Uterus (tissue), 4 donors: ENCODE data around the gene WDR81. TPM values are rescaled to one million over a fixed set of nuclear protein-coding genes. Genes with fewer than 3 reads are reported as not detected.
"Not testable (repeated sequence)": the region's sequence is repeated elsewhere in the genome, so short reads cannot be mapped to it uniquely, and the experiment has no call there.

Experiments
- DNase-seq, 2 donors: peaks; one replicate each; pipeline ENCODE4 v3.0.0-alpha.2; 2019 to 2020
- H3K27ac ChIP-seq, 2 donors: fragments of 200-600 bp; sonication (generic); 1 replicate in 1 of 2; 2 replicates in 1 of 2; pipeline ENCODE4 v1.5.1; 2016 to 2018
- H3K27me3 ChIP-seq, 2 donors: fragments of 200-600 bp; sonication (generic); one replicate each; pipeline ENCODE4 v1.5.1; 2018 to 2019; ENCODE audit warnings: control low read depth in 1 of 2
- H3K36me3 ChIP-seq, 2 donors: fragments of 200-600 bp; sonication (generic); one replicate each; pipeline ENCODE4 v1.5.1; 2019; ENCODE audit warnings: control low read depth in 1 of 2
- H3K4me1 ChIP-seq, 2 donors: fragments of 200-600 bp; sonication (generic); one replicate each; pipeline ENCODE4 v1.5.1; 2018 to 2019; ENCODE audit warnings: control low read depth in 1 of 2
- H3K4me3 ChIP-seq, 2 donors: fragments of 200-600 bp; sonication (generic); 1 replicate in 1 of 2; 2 replicates in 1 of 2; pipeline ENCODE4 v1.5.1; 2018 to 2019; ENCODE audit warnings: mild to moderate bottlenecking in 1 of 2
- H3K9me3 ChIP-seq, 2 donors: fragments of 200-600 bp; sonication (generic); one replicate each; pipeline ENCODE4 v1.5.1; 2019; ENCODE audit warnings: control low read depth in 1 of 2
- CTCF ChIP-seq, 4 experiments: fragments of 200-600 bp in 2 of 4; fragments of 450-650 bp in 2 of 4; sonication (generic) in 2 of 4; IDR thresholded peaks; one replicate each; pipeline ENCODE4 v1.5.1; 2016 to 2019; ENCODE audit warnings: antibody characterized with exemption in 4 of 4, mild to moderate bottlenecking in 2 of 4, moderate library complexity in 1 of 4
- POLR2A ChIP-seq, 2 donors: fragments of 450-650 bp; IDR thresholded peaks; one replicate each; pipeline ENCODE4 v1.6.1; 2016; ENCODE audit warnings: antibody characterized with exemption in 2 of 2, mild to moderate bottlenecking in 1 of 2, moderate library complexity in 1 of 2
- intact Hi-C: fragments of 100-400 bp; cut with DNase I; formaldehyde crosslinking; loops from one replicate; pipeline ENCODE4 v1.15.1; 2023; ENCODE audit warnings: low total_unique reads
- total RNA-seq, 4 donors: library from RNA; depleted of rRNA in 3 of 4; stranded (reverse); fragments of >200 nt in 3 of 4; gene quantifications; one replicate each; pipeline versions ENCODE4 v1.1.0 to v1.2.4, GENCODE V29; 2014 to 2023
- donor health status: DM: yes; HTN: yes; CAD: no.

WDR81 gene
- 10 to 100 TPM; 23.6 to 40.7 (median 29.9) TPM for total RNA-seq

GRCh38 chr17:1724351-1724868, at the start of gene WDR81:
Gene WDR81 (plus strand): TSS chr17:1724704. CDS start chr17:1724960, 256 bp downstream.
- H3K4me3 ChIP-seq, result peak within 1 kb of the TSS; percentile 52 to 59
- DNase-seq, result peak; percentile 88 to 91
- peak within 1 kb of the TSS; percentile 81 to 96 for H3K27ac ChIP-seq
- peaks cover 3 to 17% of the 10 kb centered on the region in 2 donors for H3K4me1 ChIP-seq
- intact Hi-C loops, result loop anchor here (5.0 kb wide), 1 partner anchor 58 kb away; no protein-coding TSS in a partner anchor
- H3K36me3 ChIP-seq, result no peaks in the 10 kb centered on the region
- no peak for TF ChIP-seq CTCF (IDR thresholded peaks at IDR 0.05)
- peak; percentile 45 to 57 for TF ChIP-seq POLR2A (IDR thresholded peaks at IDR 0.05)
- H3K27me3 ChIP-seq, result no peaks in the 10 kb centered on the region
- no peaks in the 10 kb centered on the region for H3K9me3 ChIP-seq

- no peak overlapping the region for H3K4me3 ChIP-seq
Measured at GRCh38 chr17:1676401-1676800, 48.1 kb upstream of the WDR81 start.

GRCh38 chr17:1683459-1683858, 41.0 kb upstream of the WDR81 start:
- Histone ChIP-seq H3K4me3 (peak overlapping the region; percentile 83 to 92), H3K36me3 (no peaks in the 10 kb centered on the region), H3K27me3 (no peaks in the 10 kb centered on the region), H3K9me3 (no peaks in the 10 kb centered on the region), H3K4me1 (peaks cover 0 to 7% of the 10 kb centered on the region in 2 donors), H3K27ac (peak overlapping the region; percentile 90 to 91)
- DNase-seq, result no peak
- intact Hi-C loops, result no loop called here
- TF ChIP-seq POLR2A (IDR thresholded peaks at IDR 0.05) (no peak), CTCF (IDR thresholded peaks at IDR 0.05) (no peak)

More at GRCh38 chr17:1676401-1676800, 48.1 kb upstream of the WDR81 start:
- H3K27me3 ChIP-seq, result no peaks in the 10 kb centered on the region
- no peaks in the 10 kb centered on the region for H3K9me3 ChIP-seq
- no peak overlapping the region for H3K27ac ChIP-seq
- no peaks in the 10 kb centered on the region for H3K4me1 ChIP-seq
- no peak for DNase-seq
- H3K36me3 ChIP-seq, result no peaks in the 10 kb centered on the region
- intact Hi-C loops, result no loop called here
- TF ChIP-seq CTCF (IDR thresholded peaks at IDR 0.05) (no peak), POLR2A (IDR thresholded peaks at IDR 0.05) (no peak)

DNA sequence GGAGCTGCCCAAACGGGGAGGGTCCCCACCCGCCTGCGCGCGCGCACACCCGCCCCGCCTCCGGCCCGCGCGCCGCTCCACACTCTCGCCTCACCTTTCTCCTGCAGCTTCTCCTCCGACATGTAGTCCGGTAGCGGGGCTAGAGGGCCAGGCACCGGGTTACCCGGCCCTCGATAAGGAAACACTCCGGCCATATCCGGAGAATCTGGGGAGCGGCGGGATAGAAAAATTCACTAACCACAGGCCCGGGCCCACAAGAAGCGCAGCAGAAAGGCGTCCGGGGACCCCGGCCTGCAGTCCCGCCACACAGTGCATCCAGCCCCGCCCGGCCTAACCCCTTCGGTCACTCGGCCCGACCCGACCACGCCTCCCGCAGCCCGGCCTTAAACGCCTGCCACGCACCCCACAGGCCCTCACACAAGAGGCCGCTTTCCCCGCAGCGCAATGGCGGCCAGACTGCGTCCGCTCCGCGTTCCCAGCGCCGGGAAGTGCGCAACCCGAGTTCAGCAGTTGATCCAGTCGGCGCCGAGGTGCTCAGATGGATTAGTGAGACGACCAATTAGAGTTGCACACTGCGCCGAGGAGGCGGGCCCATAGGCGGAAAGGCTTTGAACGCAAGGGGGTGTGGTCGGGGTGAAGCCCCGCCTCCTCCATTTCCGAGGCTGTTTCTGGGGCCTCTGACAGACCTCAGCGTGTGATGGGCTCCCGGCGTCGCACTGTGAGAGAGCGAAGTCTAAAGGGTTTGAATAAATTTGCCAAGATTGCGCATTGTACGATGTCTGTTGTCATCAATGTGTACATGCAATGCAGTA, 39.9 kb upstream of the WDR81 start, which contains the start of gene PRPF8:
PRPF8 (minus strand) TSS at position 490 of the 812 bp plus-strand sequence; CDS start at position 194, 296 bp downstream.
- no peaks in the 10 kb centered on the region for H3K36me3 ChIP-seq
- no peaks in the 10 kb centered on the region for H3K9me3 ChIP-seq
- intact Hi-C loops, result no loop called here
- peak within 1 kb of the TSS; percentile 83 to 92 for H3K4me3 ChIP-seq
- H3K27me3 ChIP-seq, result no peaks in the 10 kb centered on the region
- peak; percentile 98 to 99 for DNase-seq
- peak; percentile 92 to 97 for TF ChIP-seq POLR2A (IDR thresholded peaks at IDR 0.05)
- TF ChIP-seq CTCF (IDR thresholded peaks at IDR 0.05), result peak in 2 of 4 experiments; percentile 7 to 9
- peak within 1 kb of the TSS; percentile 90 to 91 for H3K27ac ChIP-seq
- peaks cover 0 to 7% of the 10 kb centered on the region in 2 donors for H3K4me1 ChIP-seq

GRCh38 chr17:1686086-1686485, 38.4 kb upstream of the WDR81 start:
- H3K27ac ChIP-seq, result no peak overlapping the region
- TF ChIP-seq CTCF (IDR thresholded peaks at IDR 0.05) (no peak), POLR2A (IDR thresholded peaks at IDR 0.05) (no peak)
- no peaks in the 10 kb centered on the region for H3K27me3 ChIP-seq
- no peak overlapping the region for H3K4me3 ChIP-seq
- H3K4me1 ChIP-seq, result peaks cover 0 to 7% of the 10 kb centered on the region in 2 donors
- no peaks in the 10 kb centered on the region for H3K9me3 ChIP-seq
- DNase-seq, result no peak
- intact Hi-C loops, result no loop called here
- H3K36me3 ChIP-seq, result no peaks in the 10 kb centered on the region

- H3K9me3 ChIP-seq, H3K4me1 ChIP-seq, H3K36me3 ChIP-seq, H3K27me3 ChIP-seq, H3K27ac ChIP-seq, DNase-seq, H3K4me3 ChIP-seq, intact Hi-C loops: not testable (repeated sequence)
Measured at GRCh38 chr17:1688405-1688804, 36.1 kb upstream of the WDR81 start.
